Uterus (tissue), 4 donors: ENCODE data around the gene NECTIN1. TPM values are rescaled to one million over a fixed set of nuclear protein-coding genes. Genes with fewer than 3 reads are reported as not detected.

Experiments
- DNase-seq, 2 donors: peaks; one replicate each; pipeline ENCODE4 v3.0.0-alpha.2; 2019 to 2020
- H3K27ac ChIP-seq, 2 donors: fragments of 200-600 bp; sonication (generic); 1 replicate in 1 of 2; 2 replicates in 1 of 2; pipeline ENCODE4 v1.5.1; 2016 to 2018
- H3K27me3 ChIP-seq, 2 donors: fragments of 200-600 bp; sonication (generic); one replicate each; pipeline ENCODE4 v1.5.1; 2018 to 2019; ENCODE audit warnings: control low read depth in 1 of 2
- H3K36me3 ChIP-seq, 2 donors: fragments of 200-600 bp; sonication (generic); one replicate each; pipeline ENCODE4 v1.5.1; 2019; ENCODE audit warnings: control low read depth in 1 of 2
- H3K4me1 ChIP-seq, 2 donors: fragments of 200-600 bp; sonication (generic); one replicate each; pipeline ENCODE4 v1.5.1; 2018 to 2019; ENCODE audit warnings: control low read depth in 1 of 2
- H3K4me3 ChIP-seq, 2 donors: fragments of 200-600 bp; sonication (generic); 1 replicate in 1 of 2; 2 replicates in 1 of 2; pipeline ENCODE4 v1.5.1; 2018 to 2019; ENCODE audit warnings: mild to moderate bottlenecking in 1 of 2
- H3K9me3 ChIP-seq, 2 donors: fragments of 200-600 bp; sonication (generic); one replicate each; pipeline ENCODE4 v1.5.1; 2019; ENCODE audit warnings: control low read depth in 1 of 2
- POLR2A ChIP-seq, 2 donors: fragments of 450-650 bp; IDR thresholded peaks; one replicate each; pipeline ENCODE4 v1.6.1; 2016; ENCODE audit warnings: antibody characterized with exemption in 2 of 2, mild to moderate bottlenecking in 1 of 2, moderate library complexity in 1 of 2
- intact Hi-C: fragments of 100-400 bp; cut with DNase I; formaldehyde crosslinking; loops from one replicate; pipeline ENCODE4 v1.15.1; 2023; ENCODE audit warnings: low total_unique reads
- total RNA-seq, 4 donors: library from RNA; depleted of rRNA in 3 of 4; stranded (reverse); fragments of >200 nt in 3 of 4; gene quantifications; one replicate each; pipeline versions ENCODE4 v1.1.0 to v1.2.4, GENCODE V29; 2014 to 2023
- TF ChIP-seq, protein P1 (sequence below), 4 experiments: fragments of 200-600 bp in 2 of 4; fragments of 450-650 bp in 2 of 4; sonication (generic) in 2 of 4; IDR thresholded peaks; one replicate each; pipeline ENCODE4 v1.5.1; 2016 to 2019; ENCODE audit warnings: antibody characterized with exemption in 4 of 4, mild to moderate bottlenecking in 2 of 4, moderate library complexity in 1 of 4
- donor health status: DM: yes; HTN: yes; CAD: no.

NECTIN1 gene
- total RNA-seq, 4 donors from 2014 or later = 1.3 to 10.6 (median 9.2) TPM; not detected in 1

DNA sequence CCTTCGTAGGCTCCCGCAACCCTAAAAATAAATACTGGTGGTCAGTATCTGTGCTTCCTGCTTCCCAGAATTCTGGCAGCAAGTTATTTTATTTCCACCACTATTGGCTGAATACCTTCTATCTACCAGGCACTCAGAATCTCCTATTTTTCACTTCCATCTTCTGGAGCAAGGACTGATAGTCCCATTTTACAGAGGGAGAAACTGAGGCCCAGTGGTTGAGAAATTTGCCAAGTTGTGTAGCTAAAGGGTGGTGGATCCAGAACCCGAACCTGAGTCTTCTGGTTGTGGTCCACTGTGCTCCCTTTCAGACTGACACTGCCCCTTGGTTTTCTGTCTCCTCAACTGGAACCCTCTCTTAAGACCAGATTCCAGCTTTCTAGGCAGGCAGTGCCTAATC, 31.6 kb downstream of the NECTIN1 start:
- H3K27ac ChIP-seq = no peak overlapping the region
- no peaks in the 10 kb centered on the region for H3K27me3 ChIP-seq
- TF ChIP-seq, protein P1, sequence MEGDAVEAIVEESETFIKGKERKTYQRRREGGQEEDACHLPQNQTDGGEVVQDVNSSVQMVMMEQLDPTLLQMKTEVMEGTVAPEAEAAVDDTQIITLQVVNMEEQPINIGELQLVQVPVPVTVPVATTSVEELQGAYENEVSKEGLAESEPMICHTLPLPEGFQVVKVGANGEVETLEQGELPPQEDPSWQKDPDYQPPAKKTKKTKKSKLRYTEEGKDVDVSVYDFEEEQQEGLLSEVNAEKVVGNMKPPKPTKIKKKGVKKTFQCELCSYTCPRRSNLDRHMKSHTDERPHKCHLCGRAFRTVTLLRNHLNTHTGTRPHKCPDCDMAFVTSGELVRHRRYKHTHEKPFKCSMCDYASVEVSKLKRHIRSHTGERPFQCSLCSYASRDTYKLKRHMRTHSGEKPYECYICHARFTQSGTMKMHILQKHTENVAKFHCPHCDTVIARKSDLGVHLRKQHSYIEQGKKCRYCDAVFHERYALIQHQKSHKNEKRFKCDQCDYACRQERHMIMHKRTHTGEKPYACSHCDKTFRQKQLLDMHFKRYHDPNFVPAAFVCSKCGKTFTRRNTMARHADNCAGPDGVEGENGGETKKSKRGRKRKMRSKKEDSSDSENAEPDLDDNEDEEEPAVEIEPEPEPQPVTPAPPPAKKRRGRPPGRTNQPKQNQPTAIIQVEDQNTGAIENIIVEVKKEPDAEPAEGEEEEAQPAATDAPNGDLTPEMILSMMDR (IDR thresholded peaks at IDR 0.05) = no peak
- TF ChIP-seq POLR2A (IDR thresholded peaks at IDR 0.05) = no peak
- no peak for DNase-seq
- H3K4me1 ChIP-seq = no peaks in the 10 kb centered on the region
- no peaks in the 10 kb centered on the region for H3K36me3 ChIP-seq
- intact Hi-C loops = no loop called here
- no peaks in the 10 kb centered on the region for H3K9me3 ChIP-seq
- no peak overlapping the region for H3K4me3 ChIP-seq

DNA sequence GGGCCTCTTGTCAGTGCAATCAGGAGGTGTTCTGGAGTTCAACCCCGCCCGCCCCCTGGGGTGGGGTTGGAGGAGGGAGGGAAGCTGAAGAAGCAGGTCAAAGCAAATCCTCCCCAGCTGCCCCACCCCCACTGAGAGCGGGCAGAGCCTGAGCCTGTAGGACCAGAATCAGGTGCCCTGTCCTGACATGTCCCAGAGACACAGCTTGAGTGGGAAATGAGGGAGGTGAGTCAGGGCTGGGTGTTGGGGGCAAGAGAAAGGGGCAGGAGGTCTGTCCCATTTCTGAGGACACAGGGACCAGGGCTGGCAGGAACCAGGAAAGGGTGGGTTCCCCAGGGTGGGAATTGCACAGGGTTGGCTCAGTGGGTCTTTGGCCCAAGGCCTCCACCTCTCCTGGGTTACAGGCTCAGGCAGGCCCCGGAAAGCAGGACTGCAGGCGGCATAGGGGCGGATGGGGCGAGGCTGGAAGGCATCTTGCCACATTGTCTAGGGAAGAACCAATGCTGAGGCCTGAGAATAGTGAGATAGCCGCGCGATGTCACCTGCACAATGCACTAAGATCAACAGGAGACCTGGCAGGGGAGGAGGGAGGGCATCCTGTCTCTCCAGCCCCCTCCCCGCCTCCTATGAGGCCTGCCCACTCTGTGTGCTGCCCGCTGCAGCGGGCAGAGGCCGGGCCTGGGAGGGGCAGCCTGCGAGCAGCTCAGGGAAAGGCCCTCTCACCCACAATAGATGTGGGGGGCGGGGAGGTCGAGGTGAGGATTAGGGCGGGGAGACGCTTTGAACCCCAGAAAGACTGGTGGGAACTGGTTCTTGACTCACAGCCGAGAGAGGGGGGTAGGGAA, 32.4 kb downstream of the NECTIN1 start:
- no peak for DNase-seq
- H3K27me3 ChIP-seq = no peaks in the 10 kb centered on the region
- H3K27ac ChIP-seq = no peak overlapping the region
- intact Hi-C loops = no loop called here
- no peak overlapping the region for H3K4me3 ChIP-seq
- TF ChIP-seq, protein P1 (IDR thresholded peaks at IDR 0.05) = no peak
- no peak for TF ChIP-seq POLR2A (IDR thresholded peaks at IDR 0.05)
- no peaks in the 10 kb centered on the region for H3K4me1 ChIP-seq
- no peaks in the 10 kb centered on the region for H3K9me3 ChIP-seq
- H3K36me3 ChIP-seq = no peaks in the 10 kb centered on the region

DNA sequence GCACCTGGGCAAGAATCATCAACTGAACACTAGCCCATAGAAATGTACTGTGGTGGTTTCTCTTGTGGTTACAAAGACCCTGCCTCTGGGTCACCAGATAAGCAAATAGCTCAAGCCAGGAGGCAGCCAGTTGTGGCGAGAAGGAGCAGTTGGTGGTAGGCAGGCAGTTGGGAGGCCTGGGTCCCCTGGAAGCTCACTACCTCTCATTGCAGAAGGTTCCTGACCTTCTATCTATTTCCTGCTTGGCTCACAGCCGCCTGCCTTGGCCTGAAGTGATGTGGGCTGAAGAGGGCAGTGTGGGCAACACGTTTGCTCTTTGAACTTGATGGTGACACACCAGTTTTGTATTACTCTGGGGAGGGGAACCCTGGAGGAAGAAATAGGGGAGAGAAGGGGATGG, 34.7 kb downstream of the NECTIN1 start:
- H3K27me3 ChIP-seq = no peaks in the 10 kb centered on the region
- intact Hi-C loops = no loop called here
- TF ChIP-seq, protein P1 (IDR thresholded peaks at IDR 0.05) = no peak
- no peak for TF ChIP-seq POLR2A (IDR thresholded peaks at IDR 0.05)
- no peak for DNase-seq
- no peak overlapping the region for H3K27ac ChIP-seq
- H3K36me3 ChIP-seq = no peaks in the 10 kb centered on the region
- H3K4me1 ChIP-seq = no peaks in the 10 kb centered on the region
- no peaks in the 10 kb centered on the region for H3K9me3 ChIP-seq
- no peak overlapping the region for H3K4me3 ChIP-seq

DNA sequence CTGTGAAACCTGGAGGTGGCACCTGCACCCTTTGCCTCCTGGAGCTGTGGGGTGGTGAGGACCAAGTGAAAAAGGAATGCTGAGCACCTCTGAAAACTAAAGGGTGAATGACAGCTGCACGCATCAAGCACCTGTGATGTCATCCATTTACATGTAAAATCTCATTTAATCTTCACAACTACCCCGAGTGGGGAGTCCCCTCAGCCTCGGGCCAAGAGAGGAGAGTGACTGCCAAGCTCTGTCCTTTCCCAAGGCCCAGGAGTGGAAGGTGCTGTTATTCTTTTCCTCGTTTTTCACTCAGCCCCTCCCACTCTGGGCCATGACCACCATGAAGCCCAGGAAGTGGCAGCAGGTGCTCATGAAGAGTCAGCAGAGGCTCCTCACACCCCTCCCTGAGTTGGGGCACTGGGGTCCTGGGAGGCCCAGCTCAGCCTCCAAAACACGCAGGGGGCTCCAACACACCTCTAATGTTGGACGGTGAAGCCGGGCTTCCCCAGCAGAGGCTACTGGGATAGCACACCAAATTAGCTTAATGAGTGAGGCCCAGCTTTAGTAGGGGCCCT, 35.7 kb downstream of the NECTIN1 start:
- no peak overlapping the region for H3K27ac ChIP-seq
- no peak for DNase-seq
- H3K4me1 ChIP-seq = no peaks in the 10 kb centered on the region
- no peak for TF ChIP-seq POLR2A (IDR thresholded peaks at IDR 0.05)
- TF ChIP-seq, protein P1 (IDR thresholded peaks at IDR 0.05) = no peak
- no peaks in the 10 kb centered on the region for H3K9me3 ChIP-seq
- intact Hi-C loops = no loop called here
- no peak overlapping the region for H3K4me3 ChIP-seq
- H3K36me3 ChIP-seq = no peaks in the 10 kb centered on the region
- no peaks in the 10 kb centered on the region for H3K27me3 ChIP-seq

DNA sequence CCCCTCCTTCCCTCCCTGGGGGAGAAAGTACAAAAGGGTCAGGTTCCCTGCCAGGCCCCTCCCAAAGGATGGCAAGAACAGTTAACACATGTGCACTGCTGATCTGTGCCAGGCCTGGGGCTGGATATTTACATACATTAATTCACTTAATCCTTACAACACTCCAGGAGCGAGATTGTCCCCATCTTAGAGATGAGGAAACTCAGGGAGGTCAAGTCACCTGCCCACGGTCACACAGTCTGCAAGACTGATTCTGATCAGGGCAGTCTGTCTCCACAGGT, 36.5 kb downstream of the NECTIN1 start:
- no peaks in the 10 kb centered on the region for H3K4me1 ChIP-seq
- no peaks in the 10 kb centered on the region for H3K9me3 ChIP-seq
- H3K4me3 ChIP-seq = no peak overlapping the region
- H3K27me3 ChIP-seq = no peaks in the 10 kb centered on the region
- TF ChIP-seq, protein P1 (IDR thresholded peaks at IDR 0.05) = no peak
- TF ChIP-seq POLR2A (IDR thresholded peaks at IDR 0.05) = no peak
- intact Hi-C loops = no loop called here
- no peak for DNase-seq
- H3K36me3 ChIP-seq = no peaks in the 10 kb centered on the region
- H3K27ac ChIP-seq = no peak overlapping the region
